Measurements from ENCODE around the gene CUL4A.
"Not testable (repeated sequence)": the region's sequence is repeated elsewhere in the genome, so short reads cannot be mapped to it uniquely, and the experiment has no call there.

Gene CUL4A

GRCh38 chr13:113302986-113303385 is 93.6 kb downstream of the CUL4A start:
- TF ChIP-seq CTCF (IDR thresholded peaks at IDR 0.05; ENCODE audit: insufficient read depth, low read length, missing control alignments): no peak
- POLR2A ChIA-PET: no interaction called here

GRCh38 chr13:113304121-113304520 is 94.7 kb downstream of the CUL4A start:
- CTCF ChIA-PET: no interaction called here
- no peak for DNase-seq (ENCODE audit: low read depth, low spot score)

More at GRCh38 chr13:113302986-113303385, 93.6 kb downstream of the CUL4A start:
- no peak for DNase-seq (ENCODE audit: low read depth, low spot score)
- CTCF ChIA-PET: no interaction called here
- no peak overlapping the region for H3K4me3 ChIP-seq (ENCODE audit: low read depth, low read length)

GRCh38 chr13:113305208-113305607 is 95.8 kb downstream of the CUL4A start:
- CTCF ChIA-PET: no interaction called here
- POLR2A ChIA-PET: no interaction called here
- no peak for TF ChIP-seq CTCF (IDR thresholded peaks at IDR 0.05; ENCODE audit: insufficient read depth, low read length, missing control alignments)
- no peak overlapping the region for H3K4me3 ChIP-seq (ENCODE audit: low read depth, low read length)
- no peak for DNase-seq (ENCODE audit: low read depth, low spot score)

More at GRCh38 chr13:113304121-113304520, 94.7 kb downstream of the CUL4A start:
- POLR2A ChIA-PET: no interaction called here
- H3K4me3 ChIP-seq (ENCODE audit: low read depth, low read length): no peak overlapping the region
- TF ChIP-seq CTCF (IDR thresholded peaks at IDR 0.05; ENCODE audit: insufficient read depth, low read length, missing control alignments): no peak

- CTCF ChIA-PET: no interaction called here
- POLR2A ChIA-PET: no interaction called here
- DNase-seq (ENCODE audit: low read depth, low spot score): no peak
- no peak overlapping the region for H3K4me3 ChIP-seq (ENCODE audit: low read depth, low read length)
- no peak for TF ChIP-seq CTCF (IDR thresholded peaks at IDR 0.05; ENCODE audit: insufficient read depth, low read length, missing control alignments)
Measured at GRCh38 chr13:113307491-113307890, 98.1 kb downstream of the CUL4A start.

GRCh38 chr13:113309473-113309872 is 100.1 kb downstream of the CUL4A start:
- no peak overlapping the region for H3K4me3 ChIP-seq (ENCODE audit: low read depth, low read length)
- TF ChIP-seq CTCF (IDR thresholded peaks at IDR 0.05; ENCODE audit: insufficient read depth, low read length, missing control alignments): no peak
- no peak for DNase-seq (ENCODE audit: low read depth, low spot score)
- ChIA-PET CTCF (no interaction called here), POLR2A (no interaction called here)

- H3K4me3 ChIP-seq (ENCODE audit: low read depth, low read length); CTCF ChIA-PET; POLR2A ChIA-PET; DNase-seq (ENCODE audit: low read depth, low spot score): not testable (repeated sequence)
Measured at GRCh38 chr13:113314112-113314511, 104.7 kb downstream of the CUL4A start.

- CTCF ChIA-PET; POLR2A ChIA-PET; DNase-seq (ENCODE audit: low read depth, low spot score); H3K4me3 ChIP-seq (ENCODE audit: low read depth, low read length): not testable (repeated sequence)
Measured at GRCh38 chr13:113314895-113315470, 105.6 kb downstream of the CUL4A start.
